Activated CD4-positive, CD25-positive, alpha-beta regulatory T cell treated with anti-CD3 and anti-CD28 coated beads, Interleukin-2, amount 50 U/mL, for 24 hours (primary cell): ENCODE measurements around the gene EMILIN1.
"Not testable (repeated sequence)": the region's sequence is repeated elsewhere in the genome, so short reads cannot be mapped to it uniquely, and the experiment has no call there.

Experiments used
- ATAC-seq, 2 donors: fragments of 150-1000 bp; cut with Tn5 transposase; one replicate each; pipeline ENCODE4 v1.10.0; 2021; ENCODE audit warnings: mild to moderate bottlenecking in 1 of 2, moderate library complexity in 1 of 2

EMILIN1 gene

DNA sequence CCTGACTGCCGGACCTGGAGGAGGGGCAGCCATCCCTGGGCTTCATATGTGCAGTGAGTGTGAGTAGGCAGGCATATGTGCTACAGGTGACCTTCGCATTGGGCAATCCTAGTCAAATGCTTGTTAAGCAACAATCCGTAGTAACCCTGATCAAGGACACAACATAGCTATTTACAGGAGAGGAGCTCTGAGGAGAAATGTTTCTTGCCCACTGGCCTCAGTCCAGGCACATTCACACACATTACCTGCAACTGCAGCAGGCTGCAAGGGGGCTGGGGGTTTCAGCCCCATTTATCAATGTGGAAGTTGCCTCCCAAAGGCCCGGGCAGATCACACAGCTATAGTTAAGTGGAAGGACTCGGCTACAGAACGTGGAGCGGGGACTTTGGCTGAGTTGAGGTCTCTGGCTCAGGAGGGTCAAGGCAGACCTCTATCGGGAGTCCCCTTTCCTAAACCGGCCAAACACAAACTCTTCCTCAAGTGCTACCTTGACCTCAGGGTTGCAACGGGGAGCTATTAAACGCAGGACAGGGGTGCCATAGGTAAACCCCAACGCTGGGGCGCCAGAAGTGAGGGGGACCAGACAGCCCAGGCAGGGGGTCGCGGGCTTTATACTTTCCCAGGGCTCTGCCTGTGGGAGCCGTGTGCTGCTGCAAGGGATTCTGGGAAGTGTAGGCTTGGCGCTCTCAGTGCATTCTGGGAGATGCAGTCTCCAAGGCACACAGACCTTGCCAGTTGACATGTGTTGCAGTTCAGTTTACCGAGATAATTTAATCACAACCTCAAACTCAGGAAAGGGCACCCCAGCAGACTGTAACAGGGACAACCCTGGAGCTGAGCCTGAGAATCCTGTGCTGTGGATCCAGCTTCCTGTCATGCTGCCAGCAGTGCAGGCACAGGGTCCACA is 17.6 kb downstream of the EMILIN1 start:
- peak; percentile 83 to 90 for ATAC-seq

DNA sequence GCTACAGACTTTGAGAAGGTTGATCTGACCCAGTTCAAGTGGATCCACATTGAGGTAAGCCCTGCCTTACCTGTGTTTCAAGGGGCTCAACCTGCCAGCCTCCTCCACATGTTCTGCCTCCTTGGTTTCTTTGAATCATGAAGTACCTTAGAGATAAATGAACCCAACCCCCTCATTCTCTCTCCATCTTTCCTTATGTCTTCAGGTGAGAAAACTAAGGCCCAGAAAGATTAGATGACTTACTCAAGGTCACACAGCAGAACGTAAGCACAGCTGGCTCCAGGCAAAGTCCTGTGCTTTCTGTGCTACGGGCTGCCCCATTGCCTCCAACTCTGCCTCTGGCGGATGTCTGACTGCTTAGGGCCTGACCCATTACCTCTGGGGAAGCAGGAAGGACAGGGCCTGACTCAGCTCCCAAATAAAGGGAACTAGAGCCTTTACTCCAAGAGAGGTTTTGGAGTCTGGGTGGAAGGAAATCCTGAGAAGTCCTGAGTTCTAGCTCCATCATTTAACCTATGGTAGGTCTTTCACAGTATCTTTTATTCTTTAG is 18.4 kb downstream of the EMILIN1 start:
- ATAC-seq, result no peak

DNA sequence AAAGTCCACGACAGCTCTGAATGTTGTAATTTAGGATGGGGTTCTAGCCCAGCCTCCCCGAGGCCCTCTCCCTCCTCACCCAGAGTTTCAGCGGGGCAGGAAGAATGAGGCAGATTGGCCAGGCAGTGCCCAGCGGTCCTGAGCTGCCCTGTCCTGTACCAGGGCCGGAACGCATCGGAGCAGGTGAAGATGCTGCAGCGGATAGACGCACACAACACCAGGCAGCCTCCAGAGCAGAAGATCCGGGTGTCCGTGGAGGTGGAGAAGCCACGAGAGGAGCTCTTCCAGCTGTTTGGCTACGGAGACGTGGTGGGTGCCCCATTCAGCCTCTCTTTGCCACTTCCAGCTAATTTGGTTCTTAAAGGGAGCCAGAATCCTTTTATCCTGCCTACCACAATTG is 18.9 kb downstream of the EMILIN1 start:
- ATAC-seq, result no peak

DNA sequence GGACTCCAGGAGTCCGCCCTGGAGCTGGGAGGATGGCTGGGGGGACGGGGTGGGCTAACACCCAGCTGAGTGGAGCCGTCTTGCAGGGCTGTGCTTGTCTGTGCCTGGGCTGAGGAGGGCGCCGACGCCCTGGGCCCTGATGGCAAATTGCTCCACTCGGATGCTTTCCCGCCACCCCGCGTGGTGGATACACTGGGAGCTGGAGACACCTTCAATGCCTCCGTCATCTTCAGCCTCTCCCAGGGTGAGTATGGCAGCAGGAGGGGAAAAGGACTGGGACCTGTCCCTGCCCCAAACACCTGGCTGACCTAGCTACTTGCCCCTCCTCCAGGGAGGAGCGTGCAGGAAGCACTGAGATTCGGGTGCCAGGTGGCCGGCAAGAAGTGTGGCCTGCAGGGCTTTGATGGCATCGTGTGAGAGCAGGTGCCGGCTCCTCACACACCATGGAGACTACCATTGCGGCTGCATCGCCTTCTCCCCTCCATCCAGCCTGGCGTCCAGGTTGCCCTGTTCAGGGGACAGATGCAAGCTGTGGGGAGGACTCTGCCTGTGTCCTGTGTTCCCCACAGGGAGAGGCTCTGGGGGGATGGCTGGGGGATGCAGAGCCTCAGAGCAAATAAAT is 21.0 kb downstream of the EMILIN1 start:
- no peak for ATAC-seq

DNA sequence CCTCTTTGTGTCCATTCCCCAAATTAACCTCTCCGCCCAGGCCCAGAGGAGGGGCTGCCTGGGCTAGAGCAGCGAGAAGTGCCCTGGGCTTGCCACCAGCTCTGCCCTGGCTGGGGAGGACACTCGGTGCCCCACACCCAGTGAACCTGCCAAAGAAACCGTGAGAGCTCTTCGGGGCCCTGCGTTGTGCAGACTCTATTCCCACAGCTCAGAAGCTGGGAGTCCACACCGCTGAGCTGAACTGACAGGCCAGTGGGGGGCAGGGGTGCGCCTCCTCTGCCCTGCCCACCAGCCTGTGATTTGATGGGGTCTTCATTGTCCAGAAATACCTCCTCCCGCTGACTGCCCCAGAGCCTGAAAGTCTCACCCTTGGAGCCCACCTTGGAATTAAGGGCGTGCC is 21.6 kb downstream of the EMILIN1 start:
- ATAC-seq, result no peak

DNA sequence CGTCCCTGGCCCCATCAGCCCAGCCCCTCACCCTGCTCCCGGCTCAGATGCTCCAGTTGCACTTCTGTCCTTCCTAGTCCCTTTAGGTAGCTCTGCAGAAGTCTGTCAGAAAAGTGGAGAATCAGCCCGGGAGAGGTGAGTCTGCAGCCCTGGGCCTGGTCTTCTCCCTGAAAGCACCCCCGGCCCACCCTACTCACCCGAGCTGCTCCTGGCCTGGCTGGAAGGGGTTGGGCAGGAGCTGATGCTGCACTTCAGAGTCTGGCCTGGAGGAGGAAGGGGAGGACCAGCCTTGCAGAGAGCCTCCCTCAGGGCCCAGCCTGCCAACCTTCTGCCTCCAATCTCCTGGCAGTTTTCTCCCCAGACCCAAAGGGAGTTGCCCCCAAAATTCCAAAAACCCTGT is 23.9 kb downstream of the EMILIN1 start:
- ATAC-seq, result no peak

DNA sequence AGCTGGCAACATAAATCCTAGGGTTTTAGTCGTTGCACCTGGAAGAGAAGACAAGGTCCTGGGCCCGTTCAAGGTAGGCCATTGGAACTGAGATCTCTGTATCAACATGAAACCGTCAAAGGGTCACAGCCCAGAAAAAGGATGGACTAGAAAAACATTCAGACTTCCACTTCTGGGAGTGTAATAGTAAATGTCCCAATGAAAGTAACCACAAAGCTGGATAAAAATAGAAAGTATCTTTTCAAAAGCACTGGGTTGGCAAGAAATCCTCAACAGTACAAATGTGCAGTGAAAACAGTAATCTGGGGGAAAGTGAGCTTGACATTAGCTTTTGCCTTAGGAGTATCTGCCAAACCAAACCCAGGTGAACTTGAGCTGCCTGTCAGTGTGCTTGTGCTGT is 27.6 kb downstream of the EMILIN1 start:
- ATAC-seq, result no peak

DNA sequence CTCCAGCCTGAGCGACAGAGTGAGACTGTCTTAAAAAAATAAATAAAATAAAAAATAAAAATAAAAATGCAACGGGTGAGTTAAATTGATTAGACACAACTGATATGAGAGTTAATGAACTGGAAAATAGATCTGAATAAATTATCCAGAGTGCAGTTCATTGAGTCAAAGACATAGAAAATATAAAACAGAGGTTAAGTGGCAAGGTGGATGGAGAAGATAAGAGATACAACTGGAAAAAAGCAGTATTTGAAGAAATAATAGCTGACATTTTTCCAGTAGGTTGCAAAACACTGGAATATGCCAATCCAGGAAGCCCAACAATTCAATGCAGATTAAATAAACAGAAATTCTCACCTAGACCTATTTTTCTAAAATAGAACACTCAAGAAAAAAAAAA is 29.8 kb downstream of the EMILIN1 start:
- no peak for ATAC-seq

DNA sequence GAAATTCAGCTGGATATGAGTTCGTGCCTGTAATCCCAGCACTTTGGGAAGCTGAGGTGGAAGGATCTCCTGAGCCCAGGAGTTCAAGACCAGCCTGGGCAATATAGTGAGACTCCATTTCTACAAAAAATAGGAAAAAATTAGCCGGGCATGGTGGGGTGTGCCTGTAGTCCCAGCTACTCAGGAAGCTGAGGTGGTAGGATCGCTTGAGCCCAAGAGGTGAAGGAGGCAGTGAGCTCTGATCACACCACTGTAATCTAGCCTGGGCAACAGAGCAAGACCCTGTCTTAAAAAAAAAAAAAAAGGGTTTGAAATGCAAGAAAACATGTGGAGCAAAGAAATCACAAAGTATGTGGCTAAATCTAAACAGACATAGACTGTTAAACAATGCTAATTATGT is 30.7 kb downstream of the EMILIN1 start:
- no peak for ATAC-seq

DNA sequence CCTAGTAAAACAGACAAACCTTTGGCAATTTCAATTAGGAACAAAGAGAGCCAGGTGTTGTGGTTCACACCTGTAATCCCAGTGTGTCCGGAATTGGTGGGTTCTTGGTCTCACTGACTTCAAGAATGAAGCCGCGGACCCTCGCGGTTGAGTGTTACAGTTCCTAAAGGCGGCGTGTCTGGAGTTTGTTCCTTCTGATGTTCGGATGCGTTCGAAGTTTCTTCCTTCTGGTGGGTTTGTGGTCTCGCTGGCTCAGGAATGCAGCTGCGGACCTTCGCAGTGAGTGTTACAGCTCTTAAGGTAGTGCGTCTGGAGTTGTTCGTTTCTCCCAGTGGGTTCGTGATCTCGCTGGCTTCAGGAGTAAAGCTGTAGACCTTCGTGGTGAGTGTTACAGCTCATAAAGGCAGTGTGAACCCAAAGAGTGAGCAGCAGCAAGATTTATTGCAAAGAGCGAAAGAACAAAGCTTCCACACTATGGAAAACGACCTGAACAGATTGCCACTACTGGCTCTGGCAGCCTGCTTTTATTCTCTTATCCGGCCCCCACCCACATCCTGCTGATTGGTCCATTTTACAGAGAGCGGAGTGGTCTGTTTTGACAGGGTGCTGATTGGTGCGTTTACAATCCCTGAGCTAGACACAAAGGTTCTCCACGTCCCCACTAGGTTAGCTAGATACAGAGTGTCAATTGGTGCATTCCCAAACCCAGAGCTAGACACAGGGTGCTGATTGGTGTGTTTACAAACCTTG is 32.4 kb downstream of the EMILIN1 start:
- not testable (repeated sequence) for ATAC-seq

DNA sequence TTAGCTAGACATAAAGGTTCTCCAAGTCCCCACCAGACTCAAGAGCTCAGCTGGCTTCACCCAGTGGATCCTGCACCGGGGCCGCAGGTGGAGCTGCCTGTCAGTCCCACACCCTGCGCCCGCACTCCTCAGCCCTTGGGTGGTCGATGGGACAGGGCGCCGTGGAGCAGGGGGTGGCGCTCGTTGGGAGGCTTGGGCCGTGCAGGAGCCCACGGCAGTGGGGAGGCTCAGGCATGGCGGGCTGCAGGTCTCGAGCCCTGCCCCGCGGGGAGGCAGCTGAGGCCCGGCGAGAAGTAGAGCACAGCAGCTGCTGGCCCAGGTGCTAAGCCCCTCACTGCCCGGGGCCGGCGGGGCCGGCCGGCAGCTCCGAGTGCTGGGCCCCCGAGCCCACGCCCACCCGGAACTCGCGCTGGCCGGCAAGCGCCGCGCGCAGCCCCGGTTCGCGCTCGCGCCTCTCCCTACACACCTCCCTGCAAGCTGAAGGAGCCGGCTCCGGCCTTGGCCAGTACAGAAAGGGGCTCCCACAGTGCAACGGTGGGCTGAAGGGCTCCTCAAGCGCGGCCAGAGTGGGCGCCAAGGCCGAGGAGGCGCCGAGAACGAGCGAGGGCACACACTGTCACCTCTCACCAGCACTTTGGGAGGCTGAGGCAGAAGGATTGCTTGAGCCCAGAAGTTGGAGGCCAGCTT is 33.1 kb downstream of the EMILIN1 start:
- ATAC-seq, result not testable (repeated sequence)

DNA sequence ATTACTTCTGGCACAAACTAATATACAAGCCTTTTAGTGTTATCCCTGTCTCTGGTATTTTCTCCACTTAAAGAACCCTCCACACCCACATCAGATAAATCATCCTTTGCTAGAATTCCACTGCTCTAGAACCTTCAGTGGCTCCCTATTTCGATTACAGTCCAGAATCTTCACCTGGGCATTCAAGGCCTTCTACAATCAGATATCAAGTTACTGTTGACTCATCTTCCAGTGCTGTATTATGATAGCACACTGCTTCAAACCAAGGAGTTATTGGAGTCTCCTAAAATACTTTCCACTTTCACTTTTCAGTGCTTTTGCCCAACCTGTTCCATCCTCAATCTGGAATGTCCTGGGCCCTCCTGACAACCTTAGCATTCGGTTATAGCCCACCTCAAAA is 37.1 kb downstream of the EMILIN1 start:
- ATAC-seq, result no peak

DNA sequence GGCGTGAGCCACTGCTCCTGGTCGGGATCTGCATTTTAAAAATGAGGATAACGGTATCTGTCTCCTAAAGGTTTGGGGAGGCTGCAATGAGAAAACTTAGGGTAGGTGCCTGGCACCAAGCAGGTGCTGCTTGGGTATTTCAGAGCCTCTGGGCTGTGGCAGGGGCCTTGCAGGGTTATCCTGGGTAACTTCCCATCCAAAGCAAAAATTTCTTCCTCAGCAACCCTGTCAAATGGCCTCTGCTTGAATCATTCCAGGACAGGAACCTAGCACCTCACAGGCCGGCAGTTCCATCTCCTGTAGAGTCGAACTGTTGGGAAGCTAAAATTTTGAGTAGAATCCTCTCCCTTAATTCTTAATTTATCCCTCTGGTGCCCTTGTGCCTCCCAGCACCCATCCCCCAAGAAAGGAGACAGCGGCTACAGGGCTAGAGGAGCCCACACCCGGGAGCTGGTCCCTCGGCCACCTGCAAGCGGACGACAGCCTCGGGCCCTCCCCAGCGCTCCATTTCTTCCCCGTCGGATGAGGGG is 39.6 kb downstream of the EMILIN1 start:
- ATAC-seq, result no peak

DNA sequence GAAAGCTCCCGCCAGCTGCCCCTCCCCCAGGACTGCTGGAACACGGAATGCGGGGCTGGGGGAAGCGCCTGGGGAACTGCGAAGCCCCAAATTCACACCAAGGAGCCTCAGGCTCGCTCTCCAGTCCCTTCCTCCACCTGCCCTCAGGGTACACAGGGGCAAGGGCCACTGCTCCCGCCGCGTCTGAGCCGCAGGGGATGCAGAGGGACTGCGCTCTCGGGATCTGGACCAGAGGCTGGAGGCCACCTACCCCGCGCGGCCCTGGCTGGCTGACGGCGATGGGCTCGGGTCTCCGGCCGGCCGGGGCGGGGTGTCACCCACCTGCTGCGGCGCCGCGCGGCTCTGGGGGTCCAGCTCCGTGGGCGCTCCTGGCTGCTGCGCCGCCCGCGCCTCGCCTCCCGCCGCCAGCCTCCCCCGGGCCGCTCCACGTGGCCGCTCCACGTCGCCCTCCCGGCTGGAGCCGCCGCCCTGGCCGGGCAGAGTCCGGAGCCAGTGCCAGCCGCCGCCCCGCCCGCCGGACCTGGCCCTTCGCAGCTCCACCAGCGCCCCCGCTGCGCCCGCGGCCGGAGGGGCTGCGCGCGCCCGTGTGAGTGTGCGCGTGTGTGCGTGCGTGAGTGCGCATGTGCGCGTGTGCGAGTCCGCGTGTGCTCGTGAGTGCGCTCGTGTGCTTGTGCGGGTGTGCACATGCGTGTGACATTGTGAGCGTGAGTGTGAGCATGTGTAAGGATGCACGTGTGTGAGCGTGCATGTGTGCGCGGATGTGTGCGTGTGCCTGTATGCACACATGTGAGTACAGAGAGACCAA is 40.3 kb downstream of the EMILIN1 start, which contains the start of gene CGREF1:
Gene CGREF1, minus strand, starts transcription at position 604 of the 805 bp plus-strand sequence. CDS start 14,762 bp downstream, outside the sequence.
- ATAC-seq, result peak in 1 of 2 donors; percentile 8

DNA sequence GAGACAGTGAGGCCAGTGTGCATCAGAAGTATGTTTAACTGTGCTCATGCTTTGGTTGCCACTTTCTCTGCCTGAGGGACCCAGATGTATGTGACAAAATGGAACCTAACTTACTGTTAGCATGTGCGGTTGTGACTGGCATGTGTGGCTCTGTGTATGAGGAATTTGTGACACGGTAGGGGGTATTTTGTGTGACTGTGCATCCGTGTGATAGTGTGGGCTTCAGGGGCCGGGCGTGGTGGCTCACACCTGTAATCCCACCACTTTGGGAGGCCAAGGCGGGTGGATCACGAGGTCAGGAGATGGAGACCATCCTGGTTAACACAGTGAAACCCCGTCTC is 40.9 kb downstream of the EMILIN1 start:
- not testable (repeated sequence) for ATAC-seq

DNA sequence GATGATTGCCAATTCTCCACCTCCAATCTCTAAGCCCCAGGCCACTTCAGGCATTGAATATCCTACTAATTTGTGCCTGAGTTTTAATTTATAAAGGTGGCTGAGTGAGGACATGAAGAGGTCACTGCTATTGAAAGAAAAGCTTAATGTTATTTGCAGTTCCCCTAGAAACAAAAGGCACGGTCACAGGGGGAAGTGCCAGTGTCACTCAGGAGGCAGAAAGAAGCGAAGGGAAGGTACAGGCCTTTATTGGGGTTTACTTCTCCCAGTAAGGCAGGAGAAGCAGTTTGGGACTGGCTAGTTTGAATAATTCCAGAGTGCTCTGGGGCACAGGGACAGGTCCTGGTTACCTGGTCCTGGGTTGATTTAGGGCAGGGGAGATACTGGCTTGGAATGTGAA is 43.5 kb downstream of the EMILIN1 start:
- ATAC-seq, result no peak

DNA sequence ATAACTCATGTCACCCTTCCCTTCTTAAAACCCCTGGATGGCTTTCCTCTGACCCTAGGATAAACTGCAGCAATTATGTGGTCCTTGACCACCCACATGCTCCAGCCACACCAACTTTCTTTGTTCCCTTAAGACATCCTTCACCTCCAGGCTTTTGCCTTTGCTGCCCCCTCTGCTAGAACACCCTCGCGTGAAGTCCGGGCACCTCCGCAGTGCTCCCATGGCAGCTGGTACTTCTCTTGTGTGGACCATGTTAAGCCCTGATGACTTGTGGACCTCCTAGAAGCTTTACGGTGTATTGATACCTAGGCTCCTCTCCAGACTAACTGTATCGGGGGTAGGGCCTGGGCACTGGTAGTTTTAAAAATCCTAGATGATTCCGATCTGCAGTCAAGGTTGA is 44.4 kb downstream of the EMILIN1 start:
- ATAC-seq, result no peak

DNA sequence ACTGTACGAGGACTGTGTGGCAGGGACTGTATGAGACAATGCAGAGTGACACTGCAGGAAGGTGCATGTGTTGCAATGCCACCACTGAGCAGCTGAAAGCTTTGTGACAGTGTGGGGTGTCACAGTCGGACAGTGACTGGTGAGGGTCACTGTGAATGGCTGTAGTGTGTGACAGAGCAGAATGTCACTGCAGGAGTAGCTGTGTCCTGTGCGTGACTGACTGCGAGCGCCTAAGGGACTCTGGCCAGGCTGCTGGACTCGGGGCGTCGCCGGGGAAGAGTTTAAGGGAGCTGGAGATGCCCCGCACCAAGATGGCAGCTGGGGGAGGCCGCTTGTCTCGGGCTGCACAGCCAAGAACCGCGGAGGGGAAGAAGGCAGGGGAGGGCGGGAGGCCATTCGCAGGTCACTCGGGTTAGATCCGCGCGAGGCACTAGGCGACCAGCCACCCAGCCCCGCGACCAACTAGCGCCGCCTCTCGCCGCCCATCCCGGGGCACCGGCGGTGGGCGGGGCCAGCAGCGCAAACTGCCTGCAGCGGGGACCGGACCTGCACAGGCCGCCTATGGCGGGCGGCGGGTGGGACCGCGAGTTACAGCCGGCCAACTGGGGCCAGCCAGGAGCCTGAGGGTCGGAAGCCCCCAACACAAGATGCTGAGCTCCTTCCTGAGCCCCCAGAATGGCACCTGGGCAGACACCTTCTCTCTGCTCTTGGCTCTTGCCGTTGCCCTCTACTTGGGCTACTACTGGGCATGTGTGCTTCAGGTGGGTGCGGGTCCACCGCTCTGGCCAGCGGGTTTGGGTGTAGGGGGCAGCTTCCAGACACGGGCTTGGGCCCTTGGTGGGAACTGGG is 45.1 kb downstream of the EMILIN1 start, which contains the start of gene ABHD1:
Gene ABHD1, plus strand, starts transcription at position 514 of the 849 bp plus-strand sequence. Its CDS starts 134 bp downstream, at position 648.
- peak; percentile 82 to 84 for ATAC-seq

DNA sequence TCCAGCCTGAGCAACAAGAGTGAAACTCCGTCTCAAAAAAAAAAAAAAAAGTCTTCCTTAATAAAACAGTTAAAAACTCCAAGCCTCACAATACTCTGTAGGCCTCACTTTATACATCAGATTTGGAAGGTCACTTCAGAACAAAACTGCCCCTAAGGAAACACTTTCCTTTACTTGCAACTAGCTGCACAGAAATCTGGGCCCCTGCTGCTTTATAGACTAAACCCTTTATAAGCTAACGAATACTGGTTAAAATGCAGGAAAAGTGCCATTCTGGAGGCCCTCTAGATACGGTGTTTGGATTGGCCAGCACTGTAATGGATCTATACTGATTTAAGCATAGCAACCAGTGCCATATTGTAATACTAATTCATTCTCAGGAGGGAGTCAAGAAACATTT is 46.7 kb downstream of the EMILIN1 start:
- ATAC-seq, result no peak

DNA sequence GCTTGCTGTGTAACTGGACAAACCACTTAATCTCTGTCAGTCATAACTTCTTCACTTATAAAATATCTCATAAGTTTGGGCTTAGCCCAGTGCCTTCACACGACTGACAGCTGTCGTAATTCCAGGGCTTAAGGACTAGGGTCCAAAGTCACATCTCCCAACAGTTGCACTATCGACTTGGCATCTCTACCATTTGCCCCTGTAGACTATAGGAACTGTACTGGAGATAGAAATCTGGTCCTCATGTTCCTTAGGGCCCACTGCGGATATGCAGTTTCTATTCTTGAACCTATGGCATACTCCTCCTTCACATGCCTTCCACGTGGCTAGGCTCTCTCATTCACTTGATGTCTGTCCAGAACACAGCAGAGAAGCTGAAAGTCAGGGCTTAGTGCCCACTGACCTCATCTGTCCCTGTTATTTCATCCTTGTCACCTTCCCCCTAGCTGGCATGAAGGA is 47.9 kb downstream of the EMILIN1 start:
- no peak for ATAC-seq
